SK-N-MC (cell line): ENCODE data around the gene MANBA.

Experiments used
- EZH2 ChIP-seq: fragments of 200-600 bp; sonication (generic); IDR thresholded peaks from one replicate; pipeline ENCODE4 v1.6.1; 2017; ENCODE audit warnings: antibody characterized with exemption
- FOXP2 ChIP-seq: optimal IDR thresholded peaks from 2 replicates; pipeline ENCODE3; 2011; ENCODE audit warnings: mild to moderate bottlenecking, moderate library complexity; ENCODE audit not compliant: insufficient read depth; ENCODE audit errors: extremely low read length, control extremely low read depth
- POLR2AphosphoS5 ChIP-seq: IDR thresholded peaks from 2 replicates; pipeline ENCODE4 v1.6.1; 2012; ENCODE audit warnings: mild to moderate bottlenecking, low read depth, low read length, borderline replicate concordance

DNA sequence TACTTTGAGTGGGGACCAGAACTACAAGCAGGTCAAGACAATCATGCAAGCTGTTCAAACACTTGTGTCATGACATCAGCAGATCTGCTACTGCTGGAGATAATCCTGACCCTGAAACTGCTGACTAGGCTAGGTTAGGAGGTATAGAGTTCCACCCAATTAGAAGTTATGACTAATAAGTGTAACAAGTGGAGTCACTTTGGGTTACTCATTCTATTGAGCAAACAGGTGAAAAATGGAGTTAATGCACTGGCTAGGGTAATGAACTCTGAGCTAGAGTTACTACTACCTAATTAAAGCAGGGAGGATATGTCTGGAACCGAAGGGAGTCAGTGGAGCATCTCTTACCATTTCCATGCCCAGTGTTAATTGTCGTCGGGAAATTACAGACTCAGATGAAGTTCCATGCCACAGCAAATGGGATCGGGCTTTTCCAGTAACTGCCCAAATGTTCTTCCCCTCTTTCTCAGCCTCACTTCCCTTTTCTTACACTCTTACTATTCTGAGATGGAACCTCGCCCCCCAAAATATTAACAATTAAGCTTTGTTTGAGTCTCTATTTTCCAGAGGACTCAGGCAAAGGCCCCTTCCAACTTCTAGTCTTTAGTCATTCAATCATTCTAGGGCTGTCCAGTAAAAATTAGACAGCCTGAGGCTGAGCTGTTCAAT, 19.8 kb upstream of the MANBA start:
- no peak for TF ChIP-seq POLR2AphosphoS5
- no peak for TF ChIP-seq FOXP2
- no peak for TF ChIP-seq EZH2
